Erythroblast (primary cell): ENCODE measurements around the gene REV3L.

Source experiments
- GATA1 ChIP-seq: IDR thresholded peaks from 2 replicates; pipeline ENCODE4 v1.6.1; 2011; ENCODE audit warnings: low read depth, mild to moderate bottlenecking, control low read depth, low read length, moderate library complexity
- POLR2A ChIP-seq: IDR thresholded peaks from 2 replicates; pipeline ENCODE4 v1.6.1; 2011; ENCODE audit warnings: mild to moderate bottlenecking, low read length

- TF ChIP-seq POLR2A: no peak
- no peak for TF ChIP-seq GATA1
Measured at GRCh38 chr6:111414373-111414772, 68.6 kb downstream of the REV3L start.
